Panc1 (cell line): Measurements from ENCODE around the gene TSHZ2. TPM values are rescaled to one million over a fixed set of nuclear protein-coding genes. Genes with fewer than 3 reads are reported as not detected.

ENCODE experiments used
- ATAC-seq: fragments of 200-7000 bp; cut with Tn5 transposase; 2 replicates; pipeline ENCODE4 v1.9.1; 2020; ENCODE audit warnings: mild to moderate bottlenecking, moderate library complexity
- BruUV-seq: library from RNA; stranded (reverse); fragments of 400-500 nt; replicated peaks from 2 replicates; lab custom pipeline; 2021; lab: Mats Ljungman, UMichigan
- CTCF ChIA-PET: fragments of 300-600 bp; sonication (Branson Sonifier 250); formaldehyde crosslinking; loops from one replicate; lab custom pipeline; 2022; ENCODE audit warnings: antibody characterized with exemption; lab: Charles Lee
- POLR2A ChIA-PET: fragments of 300-600 bp; sonication (Branson Sonifier 250); formaldehyde crosslinking; loops from one replicate; lab custom pipeline; 2022; ENCODE audit warnings: antibody characterized with exemption; lab: Charles Lee
- DNase-seq: peaks from one replicate; pipeline ENCODE4 v3.0.0-alpha.2; 2010; ENCODE audit warnings: low read depth, low spot score
- H3K27ac ChIP-seq: 2 replicates; pipeline ENCODE4 v1.5.1; 2011; ENCODE audit warnings: mild to moderate bottlenecking, low read length, inconsistent platforms
- H3K27me3 ChIP-seq: fragments of 200-500 bp; sonication (Bioruptor generic); 2 replicates; pipeline ENCODE4 v1.6.0; 2014; ENCODE audit warnings: low read length, inconsistent platforms; ENCODE audit not compliant: control insufficient read depth, insufficient read depth
- H3K36me3 ChIP-seq: fragments of 200-500 bp; sonication (Bioruptor generic); 2 replicates; pipeline ENCODE4 v1.5.1; 2014; ENCODE audit warnings: inconsistent platforms, mild to moderate bottlenecking, low read length, moderate library complexity; ENCODE audit not compliant: control insufficient read depth, insufficient read depth
- H3K4me1 ChIP-seq: 2 replicates; pipeline ENCODE4 v1.5.1; 2011; ENCODE audit warnings: inconsistent platforms, mild to moderate bottlenecking, low read length, moderate library complexity; ENCODE audit not compliant: control insufficient read depth, insufficient read depth
- H3K4me3 ChIP-seq, 2 experiments: 2 replicates each; pipeline ENCODE4 v1.5.1; 2011 to 2012; ENCODE audit warnings: low read depth in 2 of 2, low read length in 2 of 2, mild to moderate bottlenecking in 2 of 2, inconsistent platforms in 1 of 2, moderate library complexity in 1 of 2
- H3K9me3 ChIP-seq: fragments of 200-500 bp; sonication (Bioruptor generic); 2 replicates; pipeline ENCODE4 v1.5.1; 2014; ENCODE audit warnings: low read depth, mild to moderate bottlenecking, inconsistent platforms, low read length, moderate library complexity; ENCODE audit not compliant: control insufficient read depth, insufficient read depth
- POLR2AphosphoS5 ChIP-seq: IDR thresholded peaks from 2 replicates; pipeline ENCODE4 v1.6.1; 2012; ENCODE audit warnings: mild to moderate bottlenecking, low read depth, low read length, moderate library complexity
- SIN3A ChIP-seq: IDR thresholded peaks from 2 replicates; pipeline ENCODE4 v1.6.1; 2012; ENCODE audit warnings: low read depth, mild to moderate bottlenecking, low read length, moderate library complexity, borderline replicate concordance; ENCODE audit not compliant: insufficient read depth
- TCF7L2 ChIP-seq: IDR thresholded peaks from 2 replicates; pipeline ENCODE4 v1.6.1; 2011; ENCODE audit warnings: mild to moderate bottlenecking, low read depth, low read length, inconsistent platforms
- in situ Hi-C: cut with HindIII; loops from 2 replicates; pipeline ENCODE4 v1.10.0; 2016; ENCODE audit warnings: low sequenced_read_pairs, low pct_unique_long_range_greater_than_20kb
- intact Hi-C: fragments of 100-400 bp; cut with micrococcal nuclease; formaldehyde crosslinking; loops from one replicate; pipeline ENCODE4 v1.10.0; 2022; ENCODE audit not compliant: unreplicated experiment
- total RNA-seq: library from RNA; stranded (reverse); gene quantifications from one replicate; pipeline ENCODE4 v1.2.1, GENCODE V29; 2021; ENCODE audit not compliant: unreplicated experiment
- TF ChIP-seq, protein P1 (sequence below): fragments of 450-650 bp; IDR thresholded peaks from 2 replicates; pipeline ENCODE4 v1.5.1; 2017; ENCODE audit warnings: mild to moderate bottlenecking
- TF ChIP-seq, protein P2 (sequence below), 2 experiments: IDR thresholded peaks; 2 replicates each; pipeline ENCODE4 v1.6.1; 2011 to 2012; ENCODE audit warnings: low read depth in 2 of 2, control low read depth in 1 of 2, low read length in 1 of 2, mild to moderate bottlenecking in 1 of 2, moderate library complexity in 1 of 2; ENCODE audit not compliant: insufficient read depth in 1 of 2

The TSHZ2 gene
- total RNA-seq, 1 experiment from 2014 or later, result 0.36 TPM

DNA sequence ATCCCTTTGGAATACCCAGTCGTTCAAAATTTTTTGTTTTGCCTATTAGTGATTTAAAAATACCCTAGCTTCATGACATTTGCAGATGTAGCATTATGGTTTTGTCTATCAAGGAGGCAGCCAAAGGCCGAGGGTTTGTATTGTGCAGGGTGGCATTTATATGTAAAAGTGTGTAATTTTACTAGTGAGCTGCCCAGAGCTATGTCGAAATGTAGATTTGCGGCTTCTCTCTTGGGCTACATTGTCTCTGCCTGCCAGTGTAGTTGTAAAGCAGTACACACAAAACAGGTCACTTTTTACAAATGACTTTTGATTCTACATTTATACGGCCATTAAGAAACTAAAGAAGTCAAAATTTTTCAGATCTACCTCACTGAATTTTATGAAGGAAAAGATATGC, 87.7 kb downstream of the TSHZ2 start:
- no peaks in the 10 kb centered on the region for H3K36me3 ChIP-seq
- no peaks in the 10 kb centered on the region for H3K9me3 ChIP-seq
- in situ Hi-C loops (no loop called here), intact Hi-C loops (no loop called here)
- ATAC-seq (no peak), DNase-seq (no peak)
- TF ChIP-seq, protein P1, sequence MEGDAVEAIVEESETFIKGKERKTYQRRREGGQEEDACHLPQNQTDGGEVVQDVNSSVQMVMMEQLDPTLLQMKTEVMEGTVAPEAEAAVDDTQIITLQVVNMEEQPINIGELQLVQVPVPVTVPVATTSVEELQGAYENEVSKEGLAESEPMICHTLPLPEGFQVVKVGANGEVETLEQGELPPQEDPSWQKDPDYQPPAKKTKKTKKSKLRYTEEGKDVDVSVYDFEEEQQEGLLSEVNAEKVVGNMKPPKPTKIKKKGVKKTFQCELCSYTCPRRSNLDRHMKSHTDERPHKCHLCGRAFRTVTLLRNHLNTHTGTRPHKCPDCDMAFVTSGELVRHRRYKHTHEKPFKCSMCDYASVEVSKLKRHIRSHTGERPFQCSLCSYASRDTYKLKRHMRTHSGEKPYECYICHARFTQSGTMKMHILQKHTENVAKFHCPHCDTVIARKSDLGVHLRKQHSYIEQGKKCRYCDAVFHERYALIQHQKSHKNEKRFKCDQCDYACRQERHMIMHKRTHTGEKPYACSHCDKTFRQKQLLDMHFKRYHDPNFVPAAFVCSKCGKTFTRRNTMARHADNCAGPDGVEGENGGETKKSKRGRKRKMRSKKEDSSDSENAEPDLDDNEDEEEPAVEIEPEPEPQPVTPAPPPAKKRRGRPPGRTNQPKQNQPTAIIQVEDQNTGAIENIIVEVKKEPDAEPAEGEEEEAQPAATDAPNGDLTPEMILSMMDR, result no peak
- TF ChIP-seq POLR2AphosphoS5, result no peak
- no TSS peak for BruUV-seq
- ChIA-PET CTCF (no interaction called here), POLR2A (no interaction called here)
- no peaks in the 10 kb centered on the region for H3K27me3 ChIP-seq
- no peak overlapping the region for H3K4me3 ChIP-seq
- H3K4me1 ChIP-seq, result no peaks in the 10 kb centered on the region
- no peak overlapping the region for H3K27ac ChIP-seq

DNA sequence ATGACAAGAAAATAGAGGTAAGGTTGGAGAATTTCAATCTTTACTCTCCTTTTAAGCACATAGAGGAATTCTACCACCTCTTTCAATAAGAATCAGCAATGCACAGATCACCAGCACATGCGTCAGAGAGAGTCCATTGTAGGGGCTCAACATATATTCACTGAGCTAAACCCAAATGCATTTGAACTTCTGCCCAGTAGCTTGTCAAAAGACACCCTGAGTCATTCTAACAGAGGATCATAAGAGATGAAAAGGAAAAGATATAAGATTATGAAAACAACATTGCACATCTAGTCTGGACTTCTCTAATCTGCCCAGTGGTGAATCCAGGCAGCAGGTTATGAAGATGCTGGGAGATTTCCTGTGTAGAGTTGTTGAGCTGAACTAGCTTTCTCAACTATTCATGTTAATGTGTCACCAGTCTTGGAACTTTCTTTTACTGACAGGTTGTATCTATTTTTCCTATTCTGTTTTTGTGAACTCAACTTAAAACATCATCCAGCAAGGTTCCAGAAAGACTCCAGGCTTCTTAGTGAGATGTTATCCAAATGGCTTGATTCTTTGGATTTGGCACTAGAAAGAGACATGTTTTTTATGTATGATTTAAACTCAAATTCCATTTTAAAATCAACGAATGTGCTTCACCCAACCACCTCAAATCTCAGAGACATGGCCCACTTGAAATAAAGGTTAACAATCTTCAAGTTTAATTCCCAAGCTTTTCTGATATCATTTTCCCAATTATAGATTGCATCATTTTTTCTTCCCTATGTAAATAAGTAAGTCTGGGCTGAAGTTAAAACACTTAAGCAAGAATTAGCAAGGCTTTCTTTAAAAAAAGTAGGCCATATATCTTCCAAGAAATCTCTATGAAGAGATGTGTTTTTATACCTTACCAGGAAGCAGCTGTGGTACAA, 89.3 kb downstream of the TSHZ2 start:
- Histone ChIP-seq H3K36me3 (no peaks in the 10 kb centered on the region), H3K9me3 (no peaks in the 10 kb centered on the region), H3K27me3 (no peaks in the 10 kb centered on the region), H3K4me3 (no peak overlapping the region), H3K27ac (no peak overlapping the region), H3K4me1 (no peaks in the 10 kb centered on the region)
- intact Hi-C loops, result no loop called here
- POLR2A ChIA-PET, result no interaction called here
- DNase-seq (no peak), ATAC-seq (no peak)
- BruUV-seq, result no TSS peak
- no peak for TF ChIP-seq TCF7L2
- no peak for TF ChIP-seq POLR2AphosphoS5
- no peak for TF ChIP-seq SIN3A
- TF ChIP-seq, protein P1, result no peak
- TF ChIP-seq, protein P2, sequence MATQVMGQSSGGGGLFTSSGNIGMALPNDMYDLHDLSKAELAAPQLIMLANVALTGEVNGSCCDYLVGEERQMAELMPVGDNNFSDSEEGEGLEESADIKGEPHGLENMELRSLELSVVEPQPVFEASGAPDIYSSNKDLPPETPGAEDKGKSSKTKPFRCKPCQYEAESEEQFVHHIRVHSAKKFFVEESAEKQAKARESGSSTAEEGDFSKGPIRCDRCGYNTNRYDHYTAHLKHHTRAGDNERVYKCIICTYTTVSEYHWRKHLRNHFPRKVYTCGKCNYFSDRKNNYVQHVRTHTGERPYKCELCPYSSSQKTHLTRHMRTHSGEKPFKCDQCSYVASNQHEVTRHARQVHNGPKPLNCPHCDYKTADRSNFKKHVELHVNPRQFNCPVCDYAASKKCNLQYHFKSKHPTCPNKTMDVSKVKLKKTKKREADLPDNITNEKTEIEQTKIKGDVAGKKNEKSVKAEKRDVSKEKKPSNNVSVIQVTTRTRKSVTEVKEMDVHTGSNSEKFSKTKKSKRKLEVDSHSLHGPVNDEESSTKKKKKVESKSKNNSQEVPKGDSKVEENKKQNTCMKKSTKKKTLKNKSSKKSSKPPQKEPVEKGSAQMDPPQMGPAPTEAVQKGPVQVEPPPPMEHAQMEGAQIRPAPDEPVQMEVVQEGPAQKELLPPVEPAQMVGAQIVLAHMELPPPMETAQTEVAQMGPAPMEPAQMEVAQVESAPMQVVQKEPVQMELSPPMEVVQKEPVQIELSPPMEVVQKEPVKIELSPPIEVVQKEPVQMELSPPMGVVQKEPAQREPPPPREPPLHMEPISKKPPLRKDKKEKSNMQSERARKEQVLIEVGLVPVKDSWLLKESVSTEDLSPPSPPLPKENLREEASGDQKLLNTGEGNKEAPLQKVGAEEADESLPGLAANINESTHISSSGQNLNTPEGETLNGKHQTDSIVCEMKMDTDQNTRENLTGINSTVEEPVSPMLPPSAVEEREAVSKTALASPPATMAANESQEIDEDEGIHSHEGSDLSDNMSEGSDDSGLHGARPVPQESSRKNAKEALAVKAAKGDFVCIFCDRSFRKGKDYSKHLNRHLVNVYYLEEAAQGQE (IDR thresholded peaks at IDR 0.05; ENCODE audit: insufficient read depth in 1 of 2, low read depth in 2 of 2, low read length in 1 of 2), result no peak
- in situ Hi-C loops, result no loop called here
- CTCF ChIA-PET, result no interaction called here
